ENCODE data around the gene NR2F1-AS1.

The NR2F1-AS1 gene

DNA sequence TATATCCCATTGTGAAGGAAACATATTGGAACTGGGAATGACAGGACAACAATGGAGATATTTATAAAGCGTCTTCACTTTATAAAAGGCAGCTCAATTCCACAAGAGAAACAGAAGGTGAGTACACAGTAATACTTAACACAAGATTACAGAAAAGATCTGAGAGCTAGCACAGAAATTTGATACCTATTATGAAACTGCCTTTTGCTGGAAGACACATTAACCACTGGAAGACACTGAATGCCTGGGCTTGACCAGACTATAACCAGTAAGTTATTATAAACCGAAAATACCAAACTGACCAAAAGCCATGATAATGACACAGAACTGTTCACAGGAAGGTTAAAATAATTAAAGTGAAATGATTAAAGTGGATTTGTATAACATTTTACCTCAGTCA is 195.4 kb downstream of the NR2F1-AS1 start:
- TF ChIP-seq, protein P1, sequence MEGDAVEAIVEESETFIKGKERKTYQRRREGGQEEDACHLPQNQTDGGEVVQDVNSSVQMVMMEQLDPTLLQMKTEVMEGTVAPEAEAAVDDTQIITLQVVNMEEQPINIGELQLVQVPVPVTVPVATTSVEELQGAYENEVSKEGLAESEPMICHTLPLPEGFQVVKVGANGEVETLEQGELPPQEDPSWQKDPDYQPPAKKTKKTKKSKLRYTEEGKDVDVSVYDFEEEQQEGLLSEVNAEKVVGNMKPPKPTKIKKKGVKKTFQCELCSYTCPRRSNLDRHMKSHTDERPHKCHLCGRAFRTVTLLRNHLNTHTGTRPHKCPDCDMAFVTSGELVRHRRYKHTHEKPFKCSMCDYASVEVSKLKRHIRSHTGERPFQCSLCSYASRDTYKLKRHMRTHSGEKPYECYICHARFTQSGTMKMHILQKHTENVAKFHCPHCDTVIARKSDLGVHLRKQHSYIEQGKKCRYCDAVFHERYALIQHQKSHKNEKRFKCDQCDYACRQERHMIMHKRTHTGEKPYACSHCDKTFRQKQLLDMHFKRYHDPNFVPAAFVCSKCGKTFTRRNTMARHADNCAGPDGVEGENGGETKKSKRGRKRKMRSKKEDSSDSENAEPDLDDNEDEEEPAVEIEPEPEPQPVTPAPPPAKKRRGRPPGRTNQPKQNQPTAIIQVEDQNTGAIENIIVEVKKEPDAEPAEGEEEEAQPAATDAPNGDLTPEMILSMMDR (IDR thresholded peaks at IDR 0.05; ENCODE audit: borderline replicate concordance, insufficient read depth, low read depth, low read length), result no peak
- no peak overlapping the region for H3K4me3 ChIP-seq (ENCODE audit: low read depth, low read length)

DNA sequence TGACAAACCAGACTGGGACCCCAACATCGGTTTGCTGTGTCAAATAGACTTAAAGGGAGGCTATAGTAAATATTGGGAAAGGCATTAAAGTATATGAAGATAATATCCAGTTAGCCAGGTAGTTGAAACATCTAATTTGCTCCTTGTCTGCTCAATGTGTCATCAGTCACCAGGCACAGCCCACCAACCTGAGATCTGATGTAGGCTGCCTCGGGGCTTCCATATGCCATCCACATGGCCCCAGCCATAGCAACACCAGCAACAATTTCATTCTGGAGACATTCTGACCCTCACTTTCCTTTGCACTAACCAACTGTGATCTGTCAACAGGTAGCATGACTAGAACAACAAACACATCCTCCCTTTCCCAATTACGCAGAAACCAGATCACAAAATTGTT is 196.0 kb downstream of the NR2F1-AS1 start:
- no peak overlapping the region for H3K4me3 ChIP-seq (ENCODE audit: low read depth, low read length)
- TF ChIP-seq, protein P1 (IDR thresholded peaks at IDR 0.05; ENCODE audit: borderline replicate concordance, insufficient read depth, low read depth, low read length), result no peak

DNA sequence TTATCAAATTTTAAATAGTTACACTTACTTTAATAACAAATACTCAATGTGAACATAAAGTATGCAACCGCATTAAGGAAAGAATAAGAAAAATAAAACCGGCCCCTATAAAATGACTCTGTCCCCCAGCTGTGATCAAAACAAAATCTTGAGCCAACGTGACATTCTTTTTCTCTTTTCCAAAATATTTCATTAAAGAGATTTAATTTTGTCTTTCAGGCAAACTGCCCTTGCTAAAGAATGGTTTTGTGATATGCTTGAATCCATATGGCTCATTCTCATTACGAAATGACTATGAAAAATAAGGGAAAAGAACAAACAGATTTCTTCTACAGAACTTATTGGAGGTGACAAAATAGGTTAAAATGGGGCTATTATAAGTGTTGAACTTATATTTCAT is 197.0 kb downstream of the NR2F1-AS1 start:
- TF ChIP-seq, protein P1 (IDR thresholded peaks at IDR 0.05; ENCODE audit: borderline replicate concordance, insufficient read depth, low read depth, low read length), result no peak
- H3K4me3 ChIP-seq (ENCODE audit: low read depth, low read length), result no peak overlapping the region

DNA sequence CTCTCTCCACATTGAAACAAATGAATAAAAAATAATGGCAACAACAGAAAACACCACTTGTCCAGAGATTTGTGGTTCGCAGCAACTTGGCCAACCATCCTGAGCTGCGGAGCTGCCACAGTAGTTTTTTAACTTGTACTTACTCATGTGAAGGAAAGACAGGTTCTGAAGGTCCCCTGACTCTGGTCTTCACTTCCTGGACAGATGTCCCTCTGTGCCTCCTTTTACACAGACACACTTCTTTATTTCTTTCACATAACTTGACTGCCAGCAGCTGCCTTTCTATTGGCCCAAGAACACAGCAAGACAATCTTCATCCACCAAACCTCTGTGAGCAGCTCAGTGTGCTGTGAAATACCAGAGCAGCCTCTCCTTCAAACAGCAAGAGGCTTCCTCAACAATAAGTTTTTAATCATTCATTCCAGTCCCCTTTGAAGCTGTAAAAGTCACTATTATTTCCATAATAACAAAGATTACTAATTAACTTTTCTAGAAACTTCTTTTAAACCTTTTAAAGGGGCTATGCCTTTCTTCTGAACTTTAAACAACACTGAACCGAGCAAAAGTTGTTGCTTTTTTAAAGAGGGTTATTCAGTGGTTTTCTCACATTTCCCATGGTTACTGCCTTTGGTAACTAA is 198.7 kb downstream of the NR2F1-AS1 start:
- TF ChIP-seq, protein P1 (IDR thresholded peaks at IDR 0.05; ENCODE audit: borderline replicate concordance, insufficient read depth, low read depth, low read length), result no peak
- H3K4me3 ChIP-seq (ENCODE audit: low read depth, low read length), result no peak overlapping the region

DNA sequence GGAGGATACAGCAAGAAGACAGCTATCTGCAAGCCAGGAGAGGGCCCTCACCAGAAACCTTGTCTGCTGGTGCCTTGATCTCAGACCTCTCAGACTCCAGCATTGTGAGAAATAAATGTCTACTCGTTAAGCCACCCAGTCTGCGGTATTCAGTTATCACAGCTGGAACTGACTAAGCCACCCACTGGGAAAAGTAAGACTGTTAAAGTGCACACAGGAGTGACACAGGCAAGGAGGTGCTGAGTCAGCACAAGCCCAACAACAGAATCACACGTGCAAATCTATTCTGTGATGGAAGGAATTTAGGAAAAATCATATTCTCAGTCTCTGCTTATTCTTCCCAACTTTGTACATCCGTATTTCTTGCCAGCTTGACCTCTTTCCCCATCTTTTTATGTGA is 200.0 kb downstream of the NR2F1-AS1 start:
- H3K4me3 ChIP-seq (ENCODE audit: low read depth, low read length), result no peak overlapping the region
- TF ChIP-seq, protein P1 (IDR thresholded peaks at IDR 0.05; ENCODE audit: borderline replicate concordance, insufficient read depth, low read depth, low read length), result no peak

DNA sequence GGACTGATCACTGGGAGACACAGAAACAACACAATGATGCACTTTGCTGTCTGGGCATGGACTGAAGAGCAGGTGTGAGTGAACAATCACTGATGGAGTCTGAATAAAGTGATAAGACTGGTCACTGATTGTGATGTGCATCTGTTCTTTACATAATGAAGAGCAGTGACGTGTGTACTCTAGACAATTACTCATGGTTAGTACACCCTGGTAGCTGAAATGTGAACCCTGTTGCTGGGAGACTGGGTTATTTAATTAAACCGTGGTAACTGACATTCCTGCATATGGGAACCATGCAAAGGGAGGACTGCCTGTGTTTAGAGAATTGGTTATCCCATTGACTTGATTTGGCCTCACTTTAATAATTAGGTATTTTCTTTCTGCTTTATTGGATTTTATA is 202.9 kb downstream of the NR2F1-AS1 start:
- TF ChIP-seq, protein P1 (IDR thresholded peaks at IDR 0.05; ENCODE audit: borderline replicate concordance, insufficient read depth, low read depth, low read length), result no peak
- no peak overlapping the region for H3K4me3 ChIP-seq (ENCODE audit: low read depth, low read length)

DNA sequence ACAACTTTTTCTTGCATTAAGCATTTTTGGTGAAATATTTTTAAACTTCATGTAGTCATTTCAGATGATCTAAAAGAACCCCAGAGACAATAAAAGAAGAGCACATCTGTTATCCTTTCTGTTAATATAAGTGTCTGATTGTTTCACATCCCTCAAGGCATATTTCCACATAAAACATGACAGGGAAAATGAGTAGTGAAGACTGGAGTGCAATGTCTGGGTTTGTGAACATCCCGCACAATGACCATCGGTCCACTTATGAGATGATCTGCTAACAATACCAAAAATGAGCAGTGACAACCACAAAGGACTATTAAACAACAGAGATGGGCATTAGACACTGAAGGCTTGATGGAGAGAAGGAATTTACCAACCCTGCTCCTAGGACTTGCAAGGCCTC is 209.1 kb downstream of the NR2F1-AS1 start:
- H3K4me3 ChIP-seq (ENCODE audit: low read depth, low read length), result no peak overlapping the region
- TF ChIP-seq, protein P1 (IDR thresholded peaks at IDR 0.05; ENCODE audit: borderline replicate concordance, insufficient read depth, low read depth, low read length), result no peak

All from GM12875 (cell line).